ENCODE measurements around the gene NCDN. TPM values are rescaled to one million over a fixed set of nuclear protein-coding genes. Genes with fewer than 3 reads are reported as not detected.

Gene NCDN
- total RNA-seq, 2 donors from 2014 or later, result 37.6 to 49.4 TPM

GRCh38 chr1:35569936-35570335 is 12.3 kb downstream of the NCDN start:
- DNase-seq (ENCODE audit: low spot score), result no peak
- intact Hi-C loops (cut with DNase I), result loop anchor here (2.0 kb wide), 2 partner anchors 157 to 201 kb away; no protein-coding TSS in a partner anchor

GRCh38 chr1:35570589-35571137 is 13.1 kb downstream of the NCDN start:
- no peak for DNase-seq (ENCODE audit: low spot score)
- Histone ChIP-seq H3K9me3 (no peaks in the 10 kb centered on the region), H3K36me3 (no peaks in the 10 kb centered on the region), H3K4me3 (no peak overlapping the region), H3K27me3 (replicated peaks; ENCODE audit: insufficient read depth) (no peaks in the 10 kb centered on the region), H3K27ac (no peak overlapping the region), H3K4me1 (replicated peaks) (peaks cover 7% of the 10 kb centered on the region)
- intact Hi-C loops (cut with DNase I), result no loop called here
- TF ChIP-seq CTCF (IDR thresholded peaks at IDR 0.05) (no peak), POLR2A (IDR thresholded peaks at IDR 0.05) (no peak), POLR2AphosphoS5 (IDR thresholded peaks at IDR 0.05) (no peak)
- 91% methylated on average over 10 of the region's 10 CpGs for WGBS

More at GRCh38 chr1:35569936-35570335, 12.3 kb downstream of the NCDN start:
- Histone ChIP-seq H3K4me3 (no peak overlapping the region), H3K36me3 (no peaks in the 10 kb centered on the region), H3K4me1 (replicated peaks) (peaks cover 6% of the 10 kb centered on the region), H3K27me3 (replicated peaks; ENCODE audit: insufficient read depth) (no peaks in the 10 kb centered on the region), H3K9me3 (no peaks in the 10 kb centered on the region), H3K27ac (no peak overlapping the region)
- 85% methylated on average over 1 of the region's 1 CpG for WGBS
- TF ChIP-seq CTCF (IDR thresholded peaks at IDR 0.05) (no peak), POLR2AphosphoS5 (IDR thresholded peaks at IDR 0.05) (no peak), POLR2A (IDR thresholded peaks at IDR 0.05) (no peak)

GRCh38 chr1:35571263-35571662 is 13.7 kb downstream of the NCDN start:
- no peak overlapping the region for H3K27ac ChIP-seq
- H3K36me3 ChIP-seq, result no peaks in the 10 kb centered on the region
- H3K9me3 ChIP-seq, result no peaks in the 10 kb centered on the region
- 97% methylated on average over 8 of the region's 8 CpGs for WGBS
- DNase-seq (ENCODE audit: low spot score), result no peak
- intact Hi-C loops (cut with DNase I), result no loop called here
- TF ChIP-seq POLR2A (IDR thresholded peaks at IDR 0.05) (no peak), POLR2AphosphoS5 (IDR thresholded peaks at IDR 0.05) (no peak), CTCF (IDR thresholded peaks at IDR 0.05) (no peak)
- no peak overlapping the region for H3K4me3 ChIP-seq
- H3K27me3 ChIP-seq (replicated peaks; ENCODE audit: insufficient read depth), result no peaks in the 10 kb centered on the region
- peaks cover 7% of the 10 kb centered on the region for H3K4me1 ChIP-seq (replicated peaks)

- Histone ChIP-seq H3K9me3 (no peaks in the 10 kb centered on the region), H3K27me3 (replicated peaks; ENCODE audit: insufficient read depth) (no peaks in the 10 kb centered on the region), H3K4me3 (no peak overlapping the region), H3K36me3 (no peaks in the 10 kb centered on the region), H3K27ac (no peak overlapping the region), H3K4me1 (replicated peaks) (peaks cover 7% of the 10 kb centered on the region)
- 96% methylated on average over 2 of the region's 2 CpGs for WGBS
- no peak for DNase-seq (ENCODE audit: low spot score)
- no peak for TF ChIP-seq CTCF (IDR thresholded peaks at IDR 0.05)
- TF ChIP-seq POLR2A (IDR thresholded peaks at IDR 0.05), result no peak
- no peak for TF ChIP-seq POLR2AphosphoS5 (IDR thresholded peaks at IDR 0.05)
- intact Hi-C loops (cut with DNase I), result no loop called here
Measured at GRCh38 chr1:35572296-35572695, 14.7 kb downstream of the NCDN start.
